ENCODE measurements around the gene IBSP. TPM values are rescaled to one million over a fixed set of nuclear protein-coding genes. Genes with fewer than 3 reads are reported as not detected.

Gene IBSP
- total RNA-seq, 1 experiment from 2014 or later, result not detected

GRCh38 chr4:87846226-87846625 is 46.9 kb downstream of the IBSP start:
- no peak overlapping the region for H3K23ac ChIP-seq (ENCODE audit: insufficient read length, low read depth, low read length)
- no peaks in the 10 kb centered on the region for H3K36me3 Mint-ChIP-seq (ENCODE audit: insufficient read depth in 1 of 3, low read depth in 3 of 3)
- H2BK120ac ChIP-seq (ENCODE audit: low read depth, low read length, poor library complexity, severe bottlenecking), result no peak overlapping the region
- H3K27ac Mint-ChIP-seq, result no peak overlapping the region; a peak in 1 of 7 replicates
- no peak overlapping the region for H3K56ac ChIP-seq (ENCODE audit: insufficient read length, low read depth, low read length)
- H2AK5ac ChIP-seq (ENCODE audit: insufficient read length, low read length), result no peak overlapping the region
- no peaks in the 10 kb centered on the region for H3K9me3 Mint-ChIP-seq
- no peak overlapping the region for H2BK5ac ChIP-seq (ENCODE audit: insufficient read length, low read length)
- H2BK12ac ChIP-seq (ENCODE audit: insufficient read length, low read depth, low read length), result no peak overlapping the region
- no peak for TF ChIP-seq CTCF (conservative IDR thresholded peaks at IDR 0.05)
- no peak overlapping the region for H4K91ac ChIP-seq (ENCODE audit: insufficient read length, low read depth, low read length)
- H3K79me1 ChIP-seq (ENCODE audit: insufficient read depth, low read depth, low read length, poor library complexity, severe bottlenecking), result no peaks in the 10 kb centered on the region
- no peak overlapping the region for H4K5ac ChIP-seq (ENCODE audit: insufficient read length, low read depth, low read length)
- no peak overlapping the region for H2BK20ac ChIP-seq (ENCODE audit: low read depth, low read length, poor library complexity, severe bottlenecking)
- H2BK15ac ChIP-seq (ENCODE audit: low read depth, low read length), result no peak overlapping the region
- H3K14ac ChIP-seq (ENCODE audit: insufficient read depth, low read length), result no peak overlapping the region
- no peak overlapping the region for H3K9ac ChIP-seq (ENCODE audit: extremely low read depth, insufficient read length, low read length)
- no peak overlapping the region for H4K8ac ChIP-seq (replicated peaks; ENCODE audit: insufficient read length, low read depth, low read length)
- H3K27me3 Mint-ChIP-seq (ENCODE audit: low read depth), result no peaks in the 10 kb centered on the region
- H3K9me3 ChIP-seq (ENCODE audit: control insufficient read depth, low read depth, low read length), result no peaks in the 10 kb centered on the region
- no peaks in the 10 kb centered on the region for H3K27me3 ChIP-seq (ENCODE audit: insufficient read depth, low read length)
- no peak for DNase-seq
- H3K4me2 ChIP-seq (ENCODE audit: insufficient read depth, insufficient read length, low read length), result no peak overlapping the region
- no peak overlapping the region for H2AFZ ChIP-seq (ENCODE audit: low read length)
- no peak overlapping the region for H3K4ac ChIP-seq (ENCODE audit: low read depth, low read length)
- H3T11ph ChIP-seq (ENCODE audit: low read length), result no peak overlapping the region
- no peak overlapping the region for H3K4me3 Mint-ChIP-seq
- H3K27ac ChIP-seq (ENCODE audit: insufficient read length, low read depth, low read length), result no peak overlapping the region
- H3K79me2 ChIP-seq (ENCODE audit: insufficient read depth, low read length), result no peaks in the 10 kb centered on the region
- peaks cover 4% of the 10 kb centered on the region; the same call in 1 of the 2 replicates for H3K4me1 ChIP-seq (ENCODE audit: insufficient read depth, low read length)
- H3K4me1 Mint-ChIP-seq, result peaks cover 2 to 9% of the 10 kb centered on the region in 2 experiments
- no peak overlapping the region for H3K18ac ChIP-seq (ENCODE audit: insufficient read length, low read depth, low read length)
- H3K23me2 ChIP-seq (ENCODE audit: insufficient read length, low read depth, low read length, poor library complexity, severe bottlenecking), result peaks cover 2% of the 10 kb centered on the region
- no CpG with 5 or more reads among the region's 5 CpGs for WGBS (ENCODE audit: extremely low coverage, insufficient read length, low lambda C conversion rate)
- no peaks in the 10 kb centered on the region for H4K20me1 ChIP-seq (ENCODE audit: control insufficient read depth, insufficient read depth, insufficient read length)

Measured in H9 (cell line).